NCI-H2029 (cell line): ENCODE measurements around the gene B3GALT2.

Experiments
- DNase-seq: peaks from one replicate; lab custom pipeline; 2025; lab: John Stamatoyannopoulos, UW

B3GALT2 gene

GRCh38 chr1:193181985-193182384, 4.4 kb downstream of the B3GALT2 start:
- no peak for DNase-seq

GRCh38 chr1:193181536-193181935, 4.9 kb downstream of the B3GALT2 start:
- DNase-seq = no peak

GRCh38 chr1:193179094-193179493, 7.3 kb downstream of the B3GALT2 start:
- DNase-seq = no peak

GRCh38 chr1:193176788-193177187, 9.6 kb downstream of the B3GALT2 start:
- no peak for DNase-seq

- DNase-seq = no peak
Measured at GRCh38 chr1:193176113-193176512, 10.3 kb downstream of the B3GALT2 start.

- no peak for DNase-seq
Measured at GRCh38 chr1:193157360-193157759, 29.1 kb downstream of the B3GALT2 start.

GRCh38 chr1:193156822-193157142, 29.6 kb downstream of the B3GALT2 start:
- no peak for DNase-seq

GRCh38 chr1:193156117-193156821, 30.1 kb downstream of the B3GALT2 start:
- DNase-seq = no peak

- no peak for DNase-seq
Measured at GRCh38 chr1:193144999-193145398, 41.4 kb downstream of the B3GALT2 start.

- no peak for DNase-seq
Measured at GRCh38 chr1:193144361-193144938, 42.0 kb downstream of the B3GALT2 start.

- DNase-seq = no peak
Measured at GRCh38 chr1:193143285-193143684, 43.1 kb downstream of the B3GALT2 start.

GRCh38 chr1:193142409-193142808, 44.0 kb downstream of the B3GALT2 start:
- DNase-seq = no peak

GRCh38 chr1:193141804-193142203, 44.6 kb downstream of the B3GALT2 start:
- DNase-seq = no peak

- DNase-seq = no peak
Measured at GRCh38 chr1:193140254-193140653, 46.2 kb downstream of the B3GALT2 start.

- no peak for DNase-seq
Measured at GRCh38 chr1:193131266-193131860, 55.0 kb downstream of the B3GALT2 start.
